Right lobe of liver (tissue), 4 donors: ENCODE measurements around the gene LDLRAD3.

Experiments
- POLR2A ChIP-seq: fragments of 450-650 bp; IDR thresholded peaks from one replicate; pipeline ENCODE4 v1.6.1; 2017; ENCODE audit warnings: antibody characterized with exemption, mild to moderate bottlenecking
- TF ChIP-seq, protein P1 (sequence below), 4 donors: fragments of 200-600 bp in 3 of 4; fragments of 450-650 bp in 1 of 4; IDR thresholded peaks; one replicate each; pipeline versions ENCODE4 v1.5.1 to v1.8.0; 2016 to 2022; ENCODE audit warnings: antibody characterized with exemption in 4 of 4, mild to moderate bottlenecking in 2 of 4
- donor health status: DM: no; HTN: no; CAD: no.
- donor health status: DM: no; HTN: no; CAD: no.
- donor health status: DM: no; HTN: yes; CAD: no.

DNA sequence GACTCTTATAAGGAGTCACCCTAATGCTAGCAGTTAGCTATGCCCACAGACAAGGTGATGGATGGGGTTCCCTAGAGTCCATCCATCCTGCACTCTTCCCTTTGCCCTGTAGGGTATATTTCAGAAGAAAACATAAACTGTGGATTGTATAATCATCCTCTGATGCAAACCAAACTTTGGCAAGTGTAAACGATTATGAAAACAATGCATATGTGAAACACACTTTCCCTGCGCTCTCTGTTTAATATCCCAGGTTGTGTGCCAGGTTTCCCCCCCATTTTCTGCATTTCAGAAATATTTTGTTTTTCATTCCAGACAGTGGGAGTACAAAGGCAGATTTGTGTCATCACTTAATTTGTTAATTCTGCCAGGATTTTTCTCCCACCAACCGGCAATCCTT is 110.0 kb downstream of the LDLRAD3 start:
- TF ChIP-seq, protein P1, sequence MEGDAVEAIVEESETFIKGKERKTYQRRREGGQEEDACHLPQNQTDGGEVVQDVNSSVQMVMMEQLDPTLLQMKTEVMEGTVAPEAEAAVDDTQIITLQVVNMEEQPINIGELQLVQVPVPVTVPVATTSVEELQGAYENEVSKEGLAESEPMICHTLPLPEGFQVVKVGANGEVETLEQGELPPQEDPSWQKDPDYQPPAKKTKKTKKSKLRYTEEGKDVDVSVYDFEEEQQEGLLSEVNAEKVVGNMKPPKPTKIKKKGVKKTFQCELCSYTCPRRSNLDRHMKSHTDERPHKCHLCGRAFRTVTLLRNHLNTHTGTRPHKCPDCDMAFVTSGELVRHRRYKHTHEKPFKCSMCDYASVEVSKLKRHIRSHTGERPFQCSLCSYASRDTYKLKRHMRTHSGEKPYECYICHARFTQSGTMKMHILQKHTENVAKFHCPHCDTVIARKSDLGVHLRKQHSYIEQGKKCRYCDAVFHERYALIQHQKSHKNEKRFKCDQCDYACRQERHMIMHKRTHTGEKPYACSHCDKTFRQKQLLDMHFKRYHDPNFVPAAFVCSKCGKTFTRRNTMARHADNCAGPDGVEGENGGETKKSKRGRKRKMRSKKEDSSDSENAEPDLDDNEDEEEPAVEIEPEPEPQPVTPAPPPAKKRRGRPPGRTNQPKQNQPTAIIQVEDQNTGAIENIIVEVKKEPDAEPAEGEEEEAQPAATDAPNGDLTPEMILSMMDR (IDR thresholded peaks at IDR 0.05) = no peak
- TF ChIP-seq POLR2A = no peak
